SK-N-SH (cell line): ENCODE data around the gene VTI1B. TPM values are rescaled to one million over a fixed set of nuclear protein-coding genes. Genes with fewer than 3 reads are reported as not detected.
"Not testable (repeated sequence)": the region's sequence is repeated elsewhere in the genome, so short reads cannot be mapped to it uniquely, and the experiment has no call there.

Experiments used
- CTCF ChIA-PET: fragments of 300-600, 350-600 bp; formaldehyde crosslinking; extraction: SDS; loops from one replicate; lab custom pipeline; 2021; lab: Yijun Ruan, JAX
- POLR2A ChIA-PET: fragments of 350-600 bp; sonication (Branson Sonifier 250); formaldehyde crosslinking; extraction: SDS; loops from one replicate; lab custom pipeline; 2020; ENCODE audit warnings: antibody characterized with exemption, inconsistent platforms; lab: Yijun Ruan, JAX
- DNase-seq: peaks from one replicate; pipeline ENCODE4 v3.0.0; 2012
- H2AFZ ChIP-seq: fragments of 200-600 bp; sonication (generic); 2 replicates; pipeline ENCODE4 v1.8.1; 2016; ENCODE audit warnings: antibody characterized with exemption, mild to moderate bottlenecking, low read depth
- H3F3A ChIP-seq: fragments of 200-600 bp; sonication (generic); replicated peaks from 2 replicates; pipeline ENCODE3; 2016; ENCODE audit warnings: antibody characterized with exemption, mild to moderate bottlenecking; ENCODE audit not compliant: insufficient read depth
- H3K27ac ChIP-seq, 2 experiments: fragments of 200-500 bp in 1 of 2; fragments of 200-600 bp in 1 of 2; sonication (Bioruptor generic) in 1 of 2; sonication (generic), shearing (Covaris generic) in 1 of 2; 2 replicates each; pipeline versions ENCODE4 v1.5.1 to v1.6.1; 2014 to 2016; ENCODE audit warnings: low read depth in 2 of 2, inconsistent platforms in 1 of 2, low read length in 1 of 2, mild to moderate bottlenecking in 1 of 2, mixed read lengths in 1 of 2
- H3K27me3 ChIP-seq: fragments of 200-600 bp; sonication (generic), shearing (Covaris generic); 2 replicates; pipeline ENCODE4 v1.6.1; 2016; ENCODE audit warnings: mixed run types; ENCODE audit not compliant: insufficient read depth
- H3K36me3 ChIP-seq, 2 experiments: fragments of 200-500 bp in 1 of 2; fragments of 200-600 bp in 1 of 2; sonication (Bioruptor generic) in 1 of 2; sonication (generic) in 1 of 2; replicated peaks in 1 of 2; 2 replicates each; pipeline versions ENCODE3 to v1.5.1; 2014 to 2016; ENCODE audit warnings: low read length in 1 of 2, mild to moderate bottlenecking in 1 of 2; ENCODE audit not compliant: insufficient read depth in 2 of 2, control insufficient read depth in 1 of 2
- H3K4me1 ChIP-seq, 2 experiments: fragments of 200-500 bp in 1 of 2; fragments of 200-600 bp in 1 of 2; sonication (Bioruptor generic) in 1 of 2; sonication (generic), shearing (Covaris generic) in 1 of 2; 2 replicates each; pipeline versions ENCODE4 v1.5.1 to v1.6.1; 2014 to 2016; ENCODE audit warnings: low read depth in 1 of 2, low read length in 1 of 2, mixed run types in 1 of 2; ENCODE audit not compliant: insufficient read depth in 2 of 2, control insufficient read depth in 1 of 2
- H3K4me2 ChIP-seq: fragments of 200-600 bp; sonication (generic), shearing (Covaris generic); 2 replicates; pipeline ENCODE4 v1.6.1; 2017; ENCODE audit warnings: mixed run types
- H3K4me3 ChIP-seq, 2 experiments: fragments of 200-500 bp in 1 of 2; fragments of 200-600 bp in 1 of 2; sonication (Bioruptor generic) in 1 of 2; sonication (generic), shearing (Covaris generic) in 1 of 2; 2 replicates each; pipeline versions ENCODE4 v1.5.1 to v1.8.1; 2014 to 2016; ENCODE audit warnings: low read depth in 2 of 2, inconsistent platforms in 1 of 2, low read length in 1 of 2, mild to moderate bottlenecking in 1 of 2, mixed read lengths in 1 of 2, moderate library complexity in 1 of 2
- H3K79me2 ChIP-seq: fragments of 200-600 bp; sonication (generic); 2 replicates; pipeline ENCODE4 v1.8.1; 2017; ENCODE audit warnings: mild to moderate bottlenecking; ENCODE audit not compliant: insufficient read depth
- H3K9ac ChIP-seq: fragments of 200-600 bp; sonication (generic); 2 replicates; pipeline ENCODE4 v1.6.1; 2017; ENCODE audit warnings: mixed run types
- H3K9me2 ChIP-seq: fragments of 200-600 bp; sonication (generic); 2 replicates; pipeline ENCODE4 v1.6.1; 2017; ENCODE audit warnings: mixed run types
- H3K9me3 ChIP-seq: fragments of 200-600 bp; sonication (generic); 2 replicates; pipeline ENCODE4 v1.6.1; 2017; ENCODE audit warnings: mixed run types, mild to moderate bottlenecking, moderate library complexity
- H4K20me1 ChIP-seq: fragments of 200-600 bp; sonication (generic); 2 replicates; pipeline ENCODE4 v1.6.1; 2017; ENCODE audit warnings: mild to moderate bottlenecking, mixed run types; ENCODE audit not compliant: insufficient read depth
- ELF1 ChIP-seq: IDR thresholded peaks from 2 replicates; pipeline ENCODE4 v1.4.0; 2012
- FOXJ3 ChIP-seq: sonication (generic); formaldehyde crosslinking; IDR thresholded peaks from 2 replicates; pipeline ENCODE4 v1.5.1; 2020; ENCODE audit warnings: mild to moderate bottlenecking, missing genetic modification reagents
- FOXM1 ChIP-seq: IDR thresholded peaks from 2 replicates; pipeline ENCODE4 v1.4.0; 2012; ENCODE audit warnings: low read depth, mild to moderate bottlenecking
- GATA2 ChIP-seq: sonication (generic); formaldehyde crosslinking; IDR thresholded peaks from 2 replicates; pipeline ENCODE4 v1.5.0; 2020; ENCODE audit warnings: mild to moderate bottlenecking, missing genetic modification reagents
- MXI1 ChIP-seq: IDR thresholded peaks from 2 replicates; pipeline ENCODE4 v1.6.1; 2012; ENCODE audit warnings: mild to moderate bottlenecking, low read depth, low read length, improper control_type of control experiment
- NFIC ChIP-seq: IDR thresholded peaks from 2 replicates; pipeline ENCODE4 v1.4.0; 2012; ENCODE audit warnings: borderline replicate concordance
- PBX3 ChIP-seq: IDR thresholded peaks from 2 replicates; pipeline ENCODE4; 2012
- SIN3A ChIP-seq: IDR thresholded peaks from 2 replicates; pipeline ENCODE4 v1.6.1; 2012; ENCODE audit warnings: low read depth, mild to moderate bottlenecking, low read length, moderate library complexity, borderline replicate concordance
- SMC3 ChIP-seq: IDR thresholded peaks from 2 replicates; pipeline ENCODE4 v1.6.1; 2012; ENCODE audit warnings: low read depth, low read length, improper control_type of control experiment
- USF2 ChIP-seq: fragments of 150-350 bp; IDR thresholded peaks from 2 replicates; pipeline ENCODE4 v1.6.1; 2017; ENCODE audit warnings: antibody characterized with exemption, low read length, low read depth, borderline replicate concordance
- YY1 ChIP-seq: IDR thresholded peaks from 2 replicates; pipeline ENCODE4 v1.4.0; 2012; ENCODE audit warnings: low read depth, mild to moderate bottlenecking
- ZBTB33 ChIP-seq: IDR thresholded peaks from 2 replicates; pipeline ENCODE4 v1.4.0; 2012; ENCODE audit warnings: low read depth, borderline replicate concordance
- WGBS: methylation state at CpG from one replicate; pipeline ENCODE4 v1.1.6; 2017; ENCODE audit warnings: low lambda C conversion rate; 5-methylcytosine and 5-hydroxymethylcytosine counted together
- polyA plus RNA-seq, 3 experiments: library from polyadenylated mRNA; depleted of rRNA; stranded (reverse); fragments of >200 nt; gene quantifications; 2 replicates each; pipeline ENCODE4 v1.2.3, GENCODE V29; 2012
- TF ChIP-seq, protein P1 (sequence below): IDR thresholded peaks from 2 replicates; pipeline ENCODE4 v1.6.1; 2012; ENCODE audit warnings: mild to moderate bottlenecking, low read depth, low read length, moderate library complexity

Gene VTI1B
- polyA plus RNA-seq, 1 of the 3 experiments (the other 2 are of a cell fraction) = 59.2 TPM

GRCh38 chr14:67717048-67717447 lies 42.6 kb upstream of the VTI1B start:
- no peaks in the 10 kb centered on the region for H3K36me3 ChIP-seq
- H3K27me3 ChIP-seq = no peaks in the 10 kb centered on the region; the same call in 1 of the 2 replicates
- H3K9me3 ChIP-seq = no peaks in the 10 kb centered on the region
- H3K27ac ChIP-seq = no peak overlapping the region
- H3K4me2 ChIP-seq = no peak overlapping the region
- ChIA-PET CTCF (interaction anchor here (5.3 kb wide), 1 partner anchor 13 kb away, joined by 39 read pairs; no protein-coding TSS in a partner anchor), POLR2A (no interaction called here)
- TF ChIP-seq MXI1 (no peak), FOXJ3 (CRISPR knock-in tag) (no peak)
- 94% methylated on average over 1 of the region's 1 CpG for WGBS
- H3F3A ChIP-seq = no peaks in the 10 kb centered on the region
- H3K9ac ChIP-seq = no peak overlapping the region
- no peak for DNase-seq
- no peaks in the 10 kb centered on the region for H3K79me2 ChIP-seq
- no peak overlapping the region for H3K4me3 ChIP-seq
- H3K9me2 ChIP-seq = no peaks in the 10 kb centered on the region
- H4K20me1 ChIP-seq = no peaks in the 10 kb centered on the region
- H2AFZ ChIP-seq = no peak overlapping the region
- H3K4me1 ChIP-seq = peaks cover 0 to 2% of the 10 kb centered on the region in 2 experiments; a peak in 1 of 4 replicates

DNA sequence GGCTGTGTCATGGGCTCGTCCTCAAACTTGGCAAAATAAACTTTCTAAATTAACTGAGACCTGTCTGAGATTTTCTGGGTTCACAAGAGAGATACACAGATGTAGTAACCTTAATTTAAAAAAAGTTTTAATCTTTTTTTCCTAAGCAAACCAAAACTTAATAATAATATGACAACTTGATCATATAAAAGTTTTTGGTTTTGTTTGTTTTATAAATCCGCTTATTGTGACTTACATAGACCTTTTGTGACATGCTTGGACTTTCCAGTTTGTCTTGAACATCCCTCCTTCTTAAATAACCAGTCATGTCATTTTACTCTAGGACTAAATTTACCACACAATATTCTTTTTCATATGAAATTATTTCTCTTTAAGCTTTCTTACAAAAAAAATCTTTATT lies 35.8 kb upstream of the VTI1B start:
- no peaks in the 10 kb centered on the region for H3K4me1 ChIP-seq
- H3K9me2 ChIP-seq = no peaks in the 10 kb centered on the region
- H3K9me3 ChIP-seq = peaks cover 14% of the 10 kb centered on the region
- no peaks in the 10 kb centered on the region for H3K27me3 ChIP-seq
- no peak for TF ChIP-seq SMC3
- TF ChIP-seq GATA2 (CRISPR knock-in tag) = no peak
- TF ChIP-seq SIN3A = no peak
- no peak for TF ChIP-seq FOXM1
- TF ChIP-seq YY1 = no peak
- no peak for TF ChIP-seq USF2
- no peak for TF ChIP-seq PBX3
- TF ChIP-seq, protein P1, sequence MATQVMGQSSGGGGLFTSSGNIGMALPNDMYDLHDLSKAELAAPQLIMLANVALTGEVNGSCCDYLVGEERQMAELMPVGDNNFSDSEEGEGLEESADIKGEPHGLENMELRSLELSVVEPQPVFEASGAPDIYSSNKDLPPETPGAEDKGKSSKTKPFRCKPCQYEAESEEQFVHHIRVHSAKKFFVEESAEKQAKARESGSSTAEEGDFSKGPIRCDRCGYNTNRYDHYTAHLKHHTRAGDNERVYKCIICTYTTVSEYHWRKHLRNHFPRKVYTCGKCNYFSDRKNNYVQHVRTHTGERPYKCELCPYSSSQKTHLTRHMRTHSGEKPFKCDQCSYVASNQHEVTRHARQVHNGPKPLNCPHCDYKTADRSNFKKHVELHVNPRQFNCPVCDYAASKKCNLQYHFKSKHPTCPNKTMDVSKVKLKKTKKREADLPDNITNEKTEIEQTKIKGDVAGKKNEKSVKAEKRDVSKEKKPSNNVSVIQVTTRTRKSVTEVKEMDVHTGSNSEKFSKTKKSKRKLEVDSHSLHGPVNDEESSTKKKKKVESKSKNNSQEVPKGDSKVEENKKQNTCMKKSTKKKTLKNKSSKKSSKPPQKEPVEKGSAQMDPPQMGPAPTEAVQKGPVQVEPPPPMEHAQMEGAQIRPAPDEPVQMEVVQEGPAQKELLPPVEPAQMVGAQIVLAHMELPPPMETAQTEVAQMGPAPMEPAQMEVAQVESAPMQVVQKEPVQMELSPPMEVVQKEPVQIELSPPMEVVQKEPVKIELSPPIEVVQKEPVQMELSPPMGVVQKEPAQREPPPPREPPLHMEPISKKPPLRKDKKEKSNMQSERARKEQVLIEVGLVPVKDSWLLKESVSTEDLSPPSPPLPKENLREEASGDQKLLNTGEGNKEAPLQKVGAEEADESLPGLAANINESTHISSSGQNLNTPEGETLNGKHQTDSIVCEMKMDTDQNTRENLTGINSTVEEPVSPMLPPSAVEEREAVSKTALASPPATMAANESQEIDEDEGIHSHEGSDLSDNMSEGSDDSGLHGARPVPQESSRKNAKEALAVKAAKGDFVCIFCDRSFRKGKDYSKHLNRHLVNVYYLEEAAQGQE = no peak
- TF ChIP-seq ZBTB33 = no peak
- no peak for TF ChIP-seq ELF1
- no peak for TF ChIP-seq NFIC
- ChIA-PET CTCF (interaction anchor here (1.2 to 11.0 kb wide), 5 partner anchors 15 to 283 kb away, joined by 3 to 208 read pairs (median 5); partner anchors contain the start of gene RDH11), POLR2A (no interaction called here)
- H3K9ac ChIP-seq = no peak overlapping the region
- H3K4me3 ChIP-seq = no peak overlapping the region
- no peak for DNase-seq
- no peak overlapping the region for H3K4me2 ChIP-seq
- 31% methylated on average over 2 of the region's 2 CpGs for WGBS
- no peaks in the 10 kb centered on the region for H4K20me1 ChIP-seq
- H3K36me3 ChIP-seq = no peaks in the 10 kb centered on the region
- H3K79me2 ChIP-seq = no peaks in the 10 kb centered on the region
- no peak overlapping the region for H3K27ac ChIP-seq
- H2AFZ ChIP-seq = no peak overlapping the region
- H3F3A ChIP-seq = no peaks in the 10 kb centered on the region

DNA sequence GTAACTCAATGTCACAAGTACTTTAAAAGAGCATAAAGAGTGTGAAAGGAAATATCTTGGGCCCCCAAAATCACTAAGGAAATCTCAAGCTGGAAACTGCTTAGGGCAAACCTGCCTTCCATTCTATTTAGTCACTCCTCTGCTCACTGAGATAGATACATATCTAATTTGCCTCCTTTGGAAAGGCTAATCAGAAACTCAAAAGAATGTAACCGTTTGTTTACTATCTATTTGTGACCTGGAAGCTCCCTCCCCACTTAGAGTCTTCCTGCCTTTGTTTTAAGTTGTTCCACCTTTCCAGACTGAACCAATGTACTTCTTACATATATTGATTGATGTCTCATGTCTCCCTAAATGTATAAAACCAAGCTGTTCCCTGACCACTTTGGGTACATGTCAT lies 35.4 kb upstream of the VTI1B start:
- H3K9me2 ChIP-seq, H2AFZ ChIP-seq, POLR2A ChIA-PET, H3K27ac ChIP-seq, H3K4me1 ChIP-seq, H3K36me3 ChIP-seq, H3K79me2 ChIP-seq, H3F3A ChIP-seq, H3K4me2 ChIP-seq, H3K9ac ChIP-seq, H4K20me1 ChIP-seq, H3K4me3 ChIP-seq, DNase-seq, H3K27me3 ChIP-seq: not testable (repeated sequence)
- WGBS = 0% methylated on average over 1 of the region's 1 CpG
- peaks cover 14% of the 10 kb centered on the region for H3K9me3 ChIP-seq
- CTCF ChIA-PET = interaction anchor here (1.2 to 11.0 kb wide), 2 partner anchors 128 to 283 kb away, joined by 3 to 208 read pairs; no protein-coding TSS in a partner anchor
